MM.1S (cell line): ENCODE data around the gene P3H1.
"Not testable (repeated sequence)": the region's sequence is repeated elsewhere in the genome, so short reads cannot be mapped to it uniquely, and the experiment has no call there.

Experiments used
- DNase-seq: peaks from one replicate; pipeline ENCODE4 v3.0.0-alpha.2; 2015
- H2AFZ ChIP-seq: fragments of 300-600 bp; sonication (generic); 2 replicates; pipeline ENCODE4 v1.6.0; 2016; ENCODE audit warnings: antibody characterized with exemption, low read length
- H3F3A ChIP-seq: fragments of 300-600 bp; sonication (generic); 2 replicates; pipeline ENCODE4 v1.6.1; 2016; ENCODE audit warnings: mild to moderate bottlenecking, antibody characterized with exemption, low read length, moderate library complexity, mixed read lengths; ENCODE audit not compliant: insufficient read depth
- H3K27ac ChIP-seq: fragments of 300-600 bp; sonication (generic); 2 replicates; pipeline ENCODE4 v1.5.1; 2016; ENCODE audit warnings: mild to moderate bottlenecking, low read length
- H3K27me3 ChIP-seq: fragments of 300-600 bp; sonication (generic); replicated peaks from 2 replicates; pipeline ENCODE4 v1.6.0; 2016; ENCODE audit warnings: low read length; ENCODE audit not compliant: insufficient read depth
- H3K36me3 ChIP-seq: fragments of 300-600 bp; sonication (generic); replicated peaks from 2 replicates; pipeline ENCODE4 v1.6.1; 2016; ENCODE audit warnings: mild to moderate bottlenecking, low read length, mixed read lengths; ENCODE audit not compliant: insufficient read depth
- H3K4me1 ChIP-seq: fragments of 300-600 bp; sonication (generic); 2 replicates; pipeline ENCODE4 v1.6.1; 2016; ENCODE audit warnings: low read length, mixed read lengths
- H3K4me2 ChIP-seq: fragments of 300-600 bp; sonication (generic); 2 replicates; pipeline ENCODE4 v1.6.0; 2016; ENCODE audit warnings: low read depth, low read length
- H3K4me3 ChIP-seq: fragments of 300-600 bp; sonication (generic); 2 replicates; pipeline ENCODE4 v1.5.1; 2016; ENCODE audit warnings: low read length, mixed read lengths
- H3K79me2 ChIP-seq: fragments of 300-600 bp; sonication (generic); 2 replicates; pipeline ENCODE4 v1.6.1; 2016; ENCODE audit warnings: mixed run types, low read length, mixed read lengths
- H3K9ac ChIP-seq: fragments of 300-600 bp; sonication (generic); 2 replicates; pipeline ENCODE4 v1.6.1; 2016; ENCODE audit warnings: low read length, mixed read lengths
- H3K9me2 ChIP-seq: fragments of 300-600 bp; sonication (generic); replicated peaks from 2 replicates; pipeline ENCODE4 v1.6.1; 2016; ENCODE audit warnings: mild to moderate bottlenecking, low read length, mixed read lengths; ENCODE audit not compliant: insufficient read depth
- H3K9me3 ChIP-seq: fragments of 300-600 bp; sonication (generic); replicated peaks from 2 replicates; pipeline ENCODE4 v1.6.1; 2016; ENCODE audit warnings: mild to moderate bottlenecking, low read length, mixed read lengths; ENCODE audit not compliant: insufficient read depth
- H4K20me1 ChIP-seq: fragments of 300-600 bp; sonication (generic); 2 replicates; pipeline ENCODE4 v1.6.1; 2016; ENCODE audit warnings: mild to moderate bottlenecking, low read length, moderate library complexity, mixed read lengths; ENCODE audit not compliant: insufficient read depth
- CTCF ChIP-seq: fragments of 300-600 bp; sonication (generic); IDR thresholded peaks from 2 replicates; pipeline ENCODE4 v1.5.1; 2016; ENCODE audit warnings: antibody characterized with exemption, low read length, mixed read lengths
- EZH2 ChIP-seq: fragments of 300-600 bp; sonication (generic); optimal IDR thresholded peaks from 2 replicates; pipeline ENCODE3; 2017; ENCODE audit warnings: low read depth, mild to moderate bottlenecking, antibody characterized with exemption, low read length, mixed read lengths
- EZH2phosphoT487 ChIP-seq: fragments of 300-600 bp; sonication (generic); IDR thresholded peaks from 2 replicates; pipeline ENCODE4 v1.6.1; 2018; ENCODE audit warnings: antibody characterized with exemption, low read length

P3H1 gene

GRCh38 chr1:42713293-42713692 is 53.5 kb downstream of the P3H1 start:
- Histone ChIP-seq H3K9me3 (no peaks in the 10 kb centered on the region), H3K27me3 (no peaks in the 10 kb centered on the region), H3K4me3 (no peak overlapping the region), H3K9ac (no peak overlapping the region), H2AFZ (no peak overlapping the region), H3K27ac (no peak overlapping the region), H4K20me1 (no peaks in the 10 kb centered on the region), H3F3A (0 out of 2 replicates have a peak, but pooled peaks cover 3% of the 10 kb centered on the region), H3K4me2 (no peak overlapping the region), H3K36me3 (no peaks in the 10 kb centered on the region), H3K4me1 (no peaks in the 10 kb centered on the region), H3K79me2 (peaks cover 42% of the 10 kb centered on the region), H3K9me2 (no peaks in the 10 kb centered on the region)
- TF ChIP-seq EZH2phosphoT487 (no peak), CTCF (no peak), EZH2 (no peak)
- no peak for DNase-seq

DNA sequence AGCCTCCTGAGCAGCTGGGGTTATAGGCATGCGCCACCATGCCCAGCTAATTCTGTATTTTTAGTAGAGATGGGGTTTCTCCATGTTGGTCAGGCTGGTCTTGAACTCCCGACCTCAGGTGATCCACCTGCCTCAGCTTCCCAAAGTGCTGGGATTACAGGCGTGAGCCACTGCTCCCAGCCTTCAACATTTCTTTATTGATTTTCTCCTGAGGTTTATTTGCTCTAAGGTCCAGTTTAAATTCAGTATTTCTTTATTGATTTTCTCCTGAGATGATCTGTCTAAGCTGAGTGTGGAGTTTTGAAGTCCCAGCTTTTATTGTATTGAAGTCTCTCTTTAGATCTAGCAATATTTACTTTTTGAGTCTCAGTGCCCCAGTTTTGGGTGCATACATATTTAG is 54.0 kb downstream of the P3H1 start:
- not testable (repeated sequence) for H2AFZ ChIP-seq, H3K9me3 ChIP-seq, H3K9me2 ChIP-seq, H3K4me3 ChIP-seq, H3K9ac ChIP-seq, H4K20me1 ChIP-seq, H3K27ac ChIP-seq, H3K4me2 ChIP-seq, H3F3A ChIP-seq, H3K36me3 ChIP-seq, DNase-seq, H3K4me1 ChIP-seq, H3K27me3 ChIP-seq
- H3K79me2 ChIP-seq = peaks cover 47% of the 10 kb centered on the region

GRCh38 chr1:42703888-42704464 is 62.9 kb downstream of the P3H1 start:
- no peak for DNase-seq
- Histone ChIP-seq H4K20me1 (peaks cover 4% of the 10 kb centered on the region; the same call in 1 of the 2 replicates), H3K4me2 (no peak overlapping the region), H3K36me3 (peaks cover 38% of the 10 kb centered on the region), H3F3A (no peaks in the 10 kb centered on the region), H3K27me3 (no peaks in the 10 kb centered on the region), H3K4me3 (no peak overlapping the region), H2AFZ (no peak overlapping the region), H3K9me3 (no peaks in the 10 kb centered on the region), H3K79me2 (peaks cover 68% of the 10 kb centered on the region), H3K4me1 (no peaks in the 10 kb centered on the region), H3K9ac (no peak overlapping the region), H3K9me2 (no peaks in the 10 kb centered on the region), H3K27ac (no peak overlapping the region)
- TF ChIP-seq EZH2 = no peak
- TF ChIP-seq CTCF = no peak
- no peak for TF ChIP-seq EZH2phosphoT487

- Histone ChIP-seq H3K4me1 (no peaks in the 10 kb centered on the region), H4K20me1 (peaks cover 11% of the 10 kb centered on the region), H3K36me3 (peaks cover 67% of the 10 kb centered on the region), H3F3A (no peaks in the 10 kb centered on the region), H3K27ac (no peak overlapping the region), H3K9me3 (no peaks in the 10 kb centered on the region), H3K9ac (no peak overlapping the region), H3K4me3 (no peak overlapping the region), H3K9me2 (no peaks in the 10 kb centered on the region), H3K4me2 (no peak overlapping the region), H3K27me3 (no peaks in the 10 kb centered on the region), H3K79me2 (peaks cover 86% of the 10 kb centered on the region), H2AFZ (no peak overlapping the region)
- no peak for TF ChIP-seq EZH2phosphoT487
- no peak for TF ChIP-seq CTCF
- TF ChIP-seq EZH2 = no peak
- no peak for DNase-seq
Observed at GRCh38 chr1:42700006-42700405, 66.8 kb downstream of the P3H1 start.
